Right hindlimb (tissue), 1 donor: Measurements from ENCODE around the gene ONECUT2.
"Not testable (repeated sequence)": the region's sequence is repeated elsewhere in the genome, so short reads cannot be mapped to it uniquely, and the experiment has no call there.

Source experiments
- DNase-seq: peaks from one replicate; pipeline ENCODE4 v3.0.0-alpha.2; 2018

ONECUT2 gene

DNA sequence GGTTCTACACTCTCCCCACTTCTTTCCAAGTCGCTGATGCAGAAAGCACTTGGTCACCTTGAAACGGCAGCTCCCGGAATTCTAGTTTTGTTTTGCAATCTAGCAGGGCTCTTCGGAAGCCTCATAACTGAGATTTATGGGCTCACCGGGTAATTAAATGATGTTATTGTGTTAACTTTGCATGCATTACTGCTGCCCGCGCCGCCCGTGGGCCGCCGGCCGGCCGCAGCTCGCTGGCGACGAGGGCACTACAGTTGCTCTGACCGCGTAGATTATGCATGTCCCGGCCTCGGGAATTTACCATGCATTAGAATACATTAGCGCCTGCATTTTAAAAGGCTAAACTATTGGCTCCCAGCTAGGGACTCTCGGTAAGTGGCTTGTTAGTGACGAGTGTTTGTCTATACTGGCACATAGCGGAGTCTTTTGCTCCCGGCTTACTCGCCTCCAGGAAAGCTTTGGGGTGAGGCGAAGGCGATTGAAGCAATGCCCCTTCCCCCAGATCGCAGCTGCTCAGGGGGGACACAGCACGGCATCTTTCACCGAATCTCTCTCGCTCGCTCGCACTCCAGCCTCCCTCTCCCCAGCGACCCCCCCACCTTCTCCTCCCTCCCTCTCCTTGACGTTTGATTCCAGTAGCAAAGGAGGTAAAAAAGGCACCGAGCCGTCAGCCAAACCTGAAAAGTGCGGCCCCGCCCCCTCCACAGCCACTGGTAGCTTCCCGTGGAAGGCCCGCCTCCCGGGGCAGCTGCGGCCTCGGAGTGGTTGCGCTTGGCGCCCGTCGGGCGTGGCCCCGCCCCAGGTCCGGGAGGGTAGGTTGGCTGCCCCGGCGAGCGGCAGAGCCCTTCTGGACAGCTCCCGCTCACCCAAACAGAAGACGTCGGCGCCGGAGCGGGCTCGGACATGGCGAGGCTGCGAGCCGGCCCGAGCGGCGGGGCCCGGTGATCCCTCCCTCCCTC is at the start of gene ONECUT2:
Gene ONECUT2 (plus strand): TSS at position 839 of the 959 bp plus-strand sequence. CDS start 343 bp downstream, outside the sequence.
- peak; percentile 95 for DNase-seq

DNA sequence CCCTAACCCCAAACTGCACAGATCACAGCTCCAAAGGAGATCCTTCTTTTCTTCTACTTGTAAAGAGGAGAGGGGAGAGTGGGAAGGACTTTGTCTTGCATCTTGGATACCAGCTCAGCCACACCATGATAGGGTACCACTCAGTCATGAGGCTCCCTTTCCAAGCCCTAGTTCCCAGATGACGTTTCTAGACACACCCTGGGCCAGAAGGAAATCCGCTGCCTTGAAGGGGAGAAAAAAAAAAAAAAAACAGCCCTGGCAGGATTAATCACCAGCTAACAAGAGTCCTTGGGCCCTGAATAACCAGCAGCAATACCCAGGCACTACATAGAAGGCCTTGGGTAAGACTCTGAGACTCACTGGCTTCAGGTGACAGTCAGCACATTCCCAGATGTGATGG is 45.9 kb upstream of the ONECUT2 start:
- no peak for DNase-seq

DNA sequence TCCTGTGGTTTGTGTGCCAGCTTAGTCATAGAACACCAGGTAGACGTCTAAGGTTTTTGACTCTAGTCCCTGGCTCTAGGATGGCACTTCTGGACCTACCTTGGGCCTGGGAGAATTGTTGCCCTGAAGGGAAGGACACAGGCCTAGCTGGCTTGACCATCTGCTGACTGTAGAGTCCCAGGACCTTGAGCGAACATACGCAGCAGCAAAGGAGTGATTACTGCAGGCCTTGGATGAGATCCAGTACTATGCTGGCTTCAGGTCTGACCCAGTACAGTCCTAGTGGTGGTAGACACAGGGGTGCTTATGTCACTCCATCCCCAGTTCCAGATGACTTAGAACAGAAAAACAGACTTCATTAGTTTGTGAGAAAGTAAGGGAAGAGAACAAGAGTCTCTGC is 45.1 kb upstream of the ONECUT2 start:
- no peak for DNase-seq

DNA sequence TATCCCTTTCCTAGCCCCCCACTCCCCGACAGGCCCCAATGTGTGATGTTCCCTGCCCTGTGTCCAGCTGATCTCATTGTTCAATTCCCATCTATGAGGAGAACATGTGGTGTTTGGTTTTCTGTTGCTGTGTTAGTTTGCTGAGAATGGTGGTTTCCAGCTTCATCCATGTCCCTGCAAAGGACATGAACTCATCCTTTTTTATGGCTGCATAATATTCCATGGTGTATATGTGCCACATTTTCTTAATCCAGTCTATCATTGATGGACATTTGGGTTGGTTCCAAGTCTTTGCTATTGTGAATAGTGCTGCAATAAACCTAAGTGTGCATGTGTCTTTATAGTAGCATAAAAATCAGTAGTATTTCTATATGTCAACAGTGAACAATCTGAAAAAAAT is 40.4 kb upstream of the ONECUT2 start:
- DNase-seq = not testable (repeated sequence)

DNA sequence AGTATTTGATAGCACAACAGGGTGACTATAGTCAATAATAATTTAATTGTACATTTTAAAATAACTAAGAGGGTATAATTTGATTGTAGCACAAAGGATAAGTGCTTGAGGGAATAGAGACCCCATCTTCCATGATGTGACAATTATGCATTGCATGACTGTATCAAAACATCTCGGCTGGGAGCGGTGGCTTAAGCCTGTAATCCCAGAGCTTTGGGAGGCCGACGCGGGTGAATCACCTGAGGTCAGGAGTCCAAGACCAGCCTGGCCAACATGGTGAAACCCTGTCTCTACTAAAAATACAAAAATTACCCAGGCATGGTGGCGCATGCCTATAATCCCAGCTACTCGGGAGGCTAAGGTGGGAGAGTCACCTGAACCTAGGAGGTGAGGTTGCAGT is 38.3 kb upstream of the ONECUT2 start:
- DNase-seq = not testable (repeated sequence)

DNA sequence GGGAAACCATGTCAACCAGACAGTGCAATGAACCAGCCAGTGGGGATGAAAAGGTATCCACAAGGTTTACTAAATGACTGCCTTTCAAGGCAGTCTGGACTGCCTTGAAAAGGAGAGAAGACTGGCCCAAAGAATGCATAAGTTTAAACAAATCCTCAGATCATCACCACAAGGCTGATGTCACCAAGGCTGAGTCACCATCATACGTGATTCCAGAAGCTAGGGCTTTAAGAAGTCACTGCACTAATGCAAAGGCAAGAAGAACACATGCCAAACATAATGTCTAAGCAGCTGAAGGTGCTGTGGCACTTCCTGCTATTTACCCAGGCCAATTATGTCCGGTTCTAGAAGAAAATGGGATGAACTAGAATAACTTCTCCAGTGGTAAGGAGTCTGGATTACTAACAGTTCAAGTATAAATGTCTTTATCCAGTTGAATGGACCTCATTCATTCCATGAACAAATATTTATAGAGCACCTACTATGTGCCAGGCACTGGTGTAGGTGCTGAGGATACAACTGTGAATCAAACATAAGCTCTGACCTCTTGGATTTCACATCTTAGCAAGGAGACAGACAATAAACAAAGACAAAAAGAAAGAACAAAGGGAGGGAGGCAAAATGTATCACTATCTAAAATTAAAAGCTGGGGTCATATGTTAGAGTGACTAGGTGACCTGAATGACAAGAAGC is 37.6 kb upstream of the ONECUT2 start:
- DNase-seq = no peak

DNA sequence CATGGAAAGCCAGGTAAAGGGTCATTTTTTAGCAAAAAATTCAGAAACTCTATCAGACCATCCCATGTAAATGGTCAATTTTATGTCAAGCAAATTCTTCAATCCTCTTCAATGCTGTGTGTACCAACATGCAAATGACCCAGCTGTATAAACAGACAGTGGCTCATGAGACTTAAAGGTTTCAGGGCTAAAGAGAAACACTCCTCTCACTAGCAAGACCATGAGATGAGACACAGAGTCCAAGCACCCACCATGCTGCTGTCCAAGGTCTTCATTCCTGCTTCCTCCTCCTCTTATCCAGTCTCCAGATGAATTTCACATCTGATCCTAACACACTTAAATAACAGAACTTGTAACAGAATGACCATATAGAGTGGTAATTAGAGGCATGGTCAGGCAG is 30.8 kb upstream of the ONECUT2 start:
- DNase-seq = no peak

DNA sequence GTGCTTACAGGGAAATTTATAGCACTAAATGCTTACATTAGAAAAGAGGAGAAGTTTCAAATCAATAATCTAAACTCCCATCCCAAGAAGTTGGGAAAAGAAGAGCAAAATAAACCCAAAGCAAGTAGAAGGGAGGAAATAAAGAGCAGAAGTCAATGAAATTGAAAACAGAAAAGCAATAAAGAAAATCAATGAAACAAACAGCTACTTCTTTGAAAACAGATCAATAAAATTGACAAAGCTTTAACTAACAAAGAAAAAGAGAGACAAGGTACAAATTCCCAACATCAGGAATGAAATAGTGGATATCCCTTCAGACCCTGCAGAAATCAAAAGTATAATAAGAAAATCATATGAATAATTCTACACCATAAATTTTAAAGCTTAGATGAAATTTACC is 25.5 kb upstream of the ONECUT2 start:
- no peak for DNase-seq

DNA sequence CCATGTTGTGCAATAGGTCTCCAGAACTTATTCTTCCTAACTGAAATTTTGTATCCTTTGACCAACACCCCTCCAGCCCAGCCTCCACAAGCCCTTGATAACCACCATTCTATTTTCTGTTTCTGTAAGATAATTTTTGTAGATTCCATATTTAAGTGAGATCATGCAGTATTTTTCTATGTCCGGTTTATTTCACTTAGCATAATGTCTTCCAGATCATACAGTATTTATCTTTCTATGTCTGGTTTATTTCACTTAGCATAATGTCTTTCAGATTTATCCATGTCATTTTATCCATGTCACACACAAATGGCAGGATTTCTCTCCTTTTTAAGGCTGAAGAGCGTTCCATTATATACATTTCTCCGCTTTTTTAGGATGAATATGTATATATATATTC is 24.4 kb upstream of the ONECUT2 start:
- DNase-seq = no peak

DNA sequence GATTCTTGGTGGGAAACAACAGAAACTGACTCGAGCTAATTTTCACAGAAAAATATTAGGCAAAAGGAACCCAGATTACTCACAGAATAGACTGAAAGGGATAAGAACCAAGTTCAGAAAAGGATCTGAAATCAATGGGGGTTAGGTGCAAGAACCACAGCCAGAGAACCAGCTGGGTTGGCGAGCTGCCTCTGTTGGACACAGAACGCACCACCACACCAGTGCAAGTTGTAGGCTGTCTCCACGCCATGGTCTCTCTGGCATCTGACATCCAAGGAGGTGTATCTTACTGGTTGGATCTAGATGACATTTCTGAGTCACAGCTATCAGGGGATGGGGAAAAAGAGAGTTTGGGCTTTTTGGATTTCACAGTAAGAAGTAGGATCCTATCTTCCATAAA is 18.6 kb upstream of the ONECUT2 start:
- DNase-seq = no peak

DNA sequence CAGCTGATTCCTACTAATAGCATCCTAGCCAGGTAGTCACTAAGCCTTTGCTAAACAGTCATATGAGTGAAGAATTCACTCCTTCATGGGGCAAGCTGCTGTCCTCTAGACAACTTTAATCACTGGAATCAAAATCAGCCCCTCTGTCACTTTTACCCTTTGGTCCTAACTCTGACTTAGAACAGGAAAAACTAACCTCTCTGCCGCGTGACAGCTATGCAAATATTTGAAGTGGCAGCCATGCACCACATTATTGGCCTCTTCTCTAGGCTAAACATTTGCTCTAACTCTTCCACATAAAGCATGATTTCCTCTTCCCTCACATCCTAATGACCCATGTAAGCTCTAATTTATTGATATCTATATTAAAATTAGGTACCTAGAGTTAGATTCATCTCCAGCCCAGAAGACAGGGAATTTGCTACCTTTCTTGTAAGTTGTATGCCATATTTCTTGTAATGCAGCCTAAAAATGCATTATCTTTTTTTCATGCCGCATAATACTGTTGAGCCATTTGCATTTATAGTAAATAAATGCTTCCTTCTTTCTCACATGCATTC is 12.8 kb upstream of the ONECUT2 start:
- no peak for DNase-seq

DNA sequence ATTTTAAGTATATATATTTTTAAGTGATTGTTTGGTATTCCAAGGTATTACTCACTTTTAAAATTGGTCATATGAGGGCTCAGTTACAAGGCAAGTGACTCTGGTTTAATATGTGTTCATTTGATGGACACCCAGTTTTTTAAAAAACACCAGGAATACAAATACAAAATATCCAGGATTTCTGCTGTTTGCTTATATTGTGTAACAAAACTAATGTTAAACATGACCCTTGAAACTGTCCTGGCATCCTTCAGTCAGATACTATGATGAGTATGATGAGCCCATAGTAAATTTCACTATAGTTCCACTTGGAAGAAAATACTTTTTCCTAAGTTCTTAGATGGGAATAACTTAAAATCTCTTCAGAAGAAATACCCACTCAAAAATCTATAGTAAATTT is 11.4 kb upstream of the ONECUT2 start:
- no peak for DNase-seq

DNA sequence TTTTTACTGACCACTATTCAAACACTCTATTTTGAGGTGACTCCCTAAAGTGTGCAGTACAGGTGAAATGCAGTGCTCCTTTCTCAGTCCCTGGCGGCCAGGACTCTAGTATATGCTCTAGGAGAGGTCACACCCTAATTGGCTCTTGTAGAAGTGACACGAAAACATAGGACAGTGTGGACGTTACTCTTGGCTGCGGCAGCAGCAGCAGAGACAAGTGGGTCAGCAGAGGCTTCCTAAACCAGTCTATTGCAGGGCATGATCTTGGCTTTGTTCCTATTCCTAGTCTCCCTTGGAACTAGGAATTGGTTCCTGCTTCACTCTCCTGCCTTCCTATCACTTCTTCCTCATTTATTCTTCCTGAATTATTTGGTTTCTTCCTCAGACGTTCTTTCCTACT is 10.1 kb upstream of the ONECUT2 start:
- DNase-seq = no peak

DNA sequence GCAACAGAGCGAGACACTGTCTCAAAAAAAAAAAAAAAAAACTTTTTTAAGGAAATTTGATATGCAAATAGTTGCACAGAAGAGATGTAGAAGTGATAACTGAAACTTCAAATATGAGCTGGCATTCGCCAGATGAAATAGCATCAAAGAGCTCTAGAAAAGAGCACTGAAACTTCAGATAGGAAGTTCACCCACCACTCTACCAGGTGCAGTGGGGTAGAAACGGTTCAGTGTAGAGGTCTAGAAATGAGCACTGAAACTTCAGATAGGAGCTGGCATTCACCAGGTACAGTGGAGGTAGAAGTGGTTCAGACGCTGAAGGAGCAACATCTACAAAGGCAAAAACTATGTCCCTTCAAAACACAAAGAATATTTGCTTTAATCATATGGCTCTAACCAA is 9.0 kb upstream of the ONECUT2 start:
- no peak for DNase-seq

DNA sequence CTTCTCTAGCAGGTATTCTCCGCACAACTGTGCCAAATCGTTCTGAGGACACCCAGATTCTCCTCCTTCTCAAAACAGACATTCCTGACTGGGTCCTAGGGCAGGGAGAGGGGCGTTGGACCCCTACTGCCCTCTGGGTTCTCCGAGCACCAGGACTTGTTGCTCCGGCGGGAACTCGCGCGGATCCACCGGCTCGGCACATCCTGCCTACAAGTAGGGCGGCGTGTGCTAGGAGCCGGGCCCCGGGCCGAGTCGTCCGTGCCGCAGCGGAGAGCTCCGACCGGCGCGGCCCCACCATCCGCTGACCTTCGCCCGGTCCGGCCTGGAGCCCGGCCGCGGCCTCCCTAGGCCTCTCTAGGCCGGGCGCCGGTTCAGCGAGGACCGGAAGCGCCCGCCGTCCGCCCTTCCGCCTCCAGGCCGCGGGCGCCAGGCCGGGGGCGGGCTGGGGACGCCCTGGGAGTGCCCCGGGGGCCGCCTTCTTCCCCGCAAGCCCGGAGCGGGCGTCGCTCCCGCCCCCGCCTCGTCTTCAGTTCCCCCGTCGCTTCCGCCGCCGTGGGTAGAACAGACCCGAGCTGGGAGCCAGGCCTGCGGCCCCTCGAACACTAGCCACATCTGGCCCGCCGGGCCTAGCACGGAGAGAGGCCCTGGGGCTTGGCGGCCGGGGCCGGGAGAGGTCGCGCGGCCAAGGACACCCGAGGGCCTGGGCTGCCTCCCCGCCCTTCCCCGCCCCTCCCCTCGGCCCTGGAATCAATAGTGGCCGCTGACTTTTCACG is 7.6 kb upstream of the ONECUT2 start:
- no peak for DNase-seq

DNA sequence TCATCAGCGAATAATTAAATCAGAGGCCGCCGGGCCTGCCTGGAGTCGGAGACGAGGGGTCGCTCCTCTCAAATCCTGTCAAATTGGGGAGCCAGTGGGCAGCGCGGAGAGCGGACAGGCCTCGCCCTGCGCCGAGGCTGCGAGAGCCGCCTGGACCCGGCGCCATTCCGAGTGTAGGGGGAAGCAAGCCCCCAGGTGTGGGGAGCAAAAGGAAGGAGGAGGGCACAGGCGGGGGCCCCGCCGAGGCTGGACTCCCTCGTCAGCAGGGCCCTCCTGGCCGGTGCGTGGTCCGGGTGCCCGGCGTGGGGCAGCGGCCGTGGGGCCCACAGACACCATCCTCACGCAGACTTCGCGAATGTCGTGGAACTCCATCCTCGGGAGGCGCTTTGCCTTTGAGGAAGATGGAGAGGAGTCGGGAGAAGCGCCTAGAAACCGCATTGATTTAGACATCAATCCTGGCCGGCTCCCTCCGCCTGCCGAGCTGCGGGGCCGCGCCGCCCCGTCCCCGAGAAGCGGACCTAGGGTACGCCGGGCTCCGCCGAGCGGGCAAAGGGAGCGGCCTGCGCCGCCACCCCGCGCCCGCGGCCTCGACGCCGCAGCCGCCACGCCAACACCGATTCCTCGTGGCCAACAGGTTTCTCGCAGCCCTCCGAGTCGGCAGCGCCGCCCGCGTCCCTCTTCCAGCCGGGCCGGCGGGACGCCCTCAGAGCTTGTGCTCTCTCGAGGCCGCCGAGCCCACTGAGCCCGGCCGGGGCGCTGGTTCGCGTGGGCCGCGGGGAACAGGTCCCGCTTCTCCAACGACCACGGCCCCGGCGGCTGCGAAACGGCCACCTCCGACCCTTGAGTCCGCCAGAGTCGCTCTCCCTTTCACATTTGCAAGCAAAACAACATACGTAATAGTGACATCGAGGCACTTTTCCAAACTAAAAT is 6.7 kb upstream of the ONECUT2 start:
- DNase-seq = no peak

DNA sequence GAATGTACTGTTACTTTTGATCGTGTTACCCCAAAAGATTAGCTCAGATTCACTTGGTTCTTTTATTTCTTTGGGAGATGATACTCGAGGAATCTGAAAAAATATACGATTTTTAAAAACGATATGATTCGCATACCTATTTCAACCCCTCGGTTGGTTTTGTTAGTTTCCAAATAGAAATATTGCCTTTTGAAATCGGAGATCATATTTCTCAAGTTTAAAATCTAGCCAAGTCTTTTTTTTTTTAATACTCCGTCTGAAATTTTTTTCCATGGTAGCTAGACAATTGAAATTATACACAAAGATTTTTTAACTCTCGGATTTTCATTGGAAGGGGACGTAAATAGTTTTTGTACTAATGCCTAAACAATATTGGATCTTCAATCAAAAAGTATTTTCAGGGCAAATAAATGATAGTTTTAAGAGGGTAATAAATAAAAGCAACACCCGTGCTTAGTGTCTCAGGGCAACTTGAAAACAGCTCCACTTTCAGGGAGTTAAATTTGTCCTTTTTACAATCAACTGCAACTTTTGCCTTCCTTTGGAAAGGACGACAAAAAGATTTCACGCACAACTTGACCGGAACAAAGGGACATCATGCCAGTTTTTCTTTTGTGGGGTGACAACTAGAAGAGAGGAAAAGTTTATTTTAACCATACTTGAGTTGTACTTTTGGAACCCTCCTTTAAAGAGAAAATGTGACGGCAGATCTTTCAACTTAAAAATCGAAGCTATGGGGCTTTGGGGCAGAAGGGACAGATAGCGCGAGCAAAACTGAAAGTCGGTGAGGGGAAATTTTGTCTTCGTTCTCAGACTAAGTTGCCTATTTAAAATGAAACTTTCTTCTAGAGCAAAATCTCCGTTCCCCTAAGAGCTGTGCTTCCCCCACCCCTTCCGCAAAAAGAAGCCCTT is 5.8 kb upstream of the ONECUT2 start:
- no peak for DNase-seq

DNA sequence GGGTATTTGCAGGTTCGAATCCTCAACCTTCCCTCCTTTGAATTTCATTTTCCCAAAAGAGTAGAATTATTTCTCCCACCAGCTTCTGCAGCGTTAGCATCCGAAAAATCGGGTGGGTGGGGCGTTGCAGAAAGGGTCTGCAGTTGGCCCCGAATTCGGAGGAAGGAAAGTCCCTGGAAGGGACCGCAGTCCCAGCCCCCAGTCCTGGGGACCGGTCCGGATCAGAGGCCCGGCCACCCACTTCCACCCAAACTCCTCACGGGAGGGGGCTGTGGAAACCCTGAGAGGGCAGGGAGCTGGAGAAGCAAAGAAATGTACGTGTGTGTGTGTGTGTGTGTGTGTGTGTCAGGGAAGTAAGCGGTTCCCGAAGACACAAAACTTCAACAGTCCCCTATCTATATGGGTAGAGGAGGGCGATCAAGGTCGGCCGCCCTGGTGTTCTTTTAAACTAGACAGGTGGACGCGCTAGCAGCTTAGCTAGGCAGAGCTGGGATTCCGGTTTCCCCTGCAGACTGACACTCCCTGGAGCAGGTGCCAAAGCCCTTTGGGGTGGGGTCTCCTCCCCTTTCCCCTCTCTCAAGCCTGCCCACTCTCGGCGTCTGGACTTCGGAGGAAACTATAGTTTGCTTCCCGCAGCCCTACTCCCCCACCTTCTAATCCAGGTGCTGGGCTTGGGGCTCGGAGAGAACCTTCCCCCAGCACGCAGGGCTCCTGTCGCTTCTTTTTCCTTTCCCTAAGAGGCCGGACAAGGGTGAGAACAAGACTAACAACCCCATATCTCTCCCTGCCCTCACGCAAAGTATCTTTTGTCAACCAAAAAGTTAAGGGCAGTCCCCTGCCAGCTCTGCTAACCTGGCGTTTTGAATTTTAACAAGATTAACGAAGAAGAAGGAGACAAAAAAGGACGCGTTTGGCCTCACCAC is 4.8 kb upstream of the ONECUT2 start:
- no peak for DNase-seq

DNA sequence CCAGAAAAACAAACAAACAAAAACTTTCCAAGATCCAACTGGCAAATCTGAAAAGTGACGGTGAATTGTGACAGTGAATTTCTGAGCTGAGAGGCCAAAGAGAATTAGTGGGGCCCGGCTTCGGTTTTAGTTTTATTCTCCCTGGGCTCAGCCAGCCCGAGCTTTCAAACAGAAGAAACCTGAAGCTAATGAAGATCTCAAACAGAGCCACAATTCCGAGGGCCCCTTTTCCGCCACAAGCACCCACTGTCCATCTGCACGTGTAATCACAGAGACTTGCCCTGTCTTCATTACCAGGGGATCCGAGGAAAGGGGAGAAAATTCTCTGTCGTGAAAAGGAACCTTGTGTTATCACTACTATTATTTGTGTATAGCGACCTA is 4.2 kb upstream of the ONECUT2 start:
- DNase-seq = no peak
